ENCODE measurements around the gene KASH5.

Gene KASH5

GRCh38 chr19:49455773-49456172 is 67.7 kb downstream of the KASH5 start:
- peaks cover 23% of the 10 kb centered on the region for H3F3A ChIP-seq (ENCODE audit: insufficient read depth, low read length)
- no peaks in the 10 kb centered on the region for H3K36me3 ChIP-seq (replicated peaks; ENCODE audit: insufficient read depth, low read length)
- no peak overlapping the region for H2AFZ ChIP-seq (ENCODE audit: low read length)
- no peaks in the 10 kb centered on the region for H3K9me3 ChIP-seq (replicated peaks; ENCODE audit: insufficient read depth, low read length)
- no peaks in the 10 kb centered on the region for H4K20me1 ChIP-seq (ENCODE audit: insufficient read depth, low read length)
- no peak overlapping the region for H3K4me2 ChIP-seq (ENCODE audit: low read depth, low read length)
- no peak overlapping the region for H3K27ac ChIP-seq (ENCODE audit: low read length)
- peaks cover 33% of the 10 kb centered on the region for H3K79me2 ChIP-seq (ENCODE audit: low read length)
- H3K4me1 ChIP-seq (ENCODE audit: low read length): peaks cover 20% of the 10 kb centered on the region
- H3K4me3 ChIP-seq (ENCODE audit: low read length): no peak overlapping the region
- TF ChIP-seq, protein P1, sequence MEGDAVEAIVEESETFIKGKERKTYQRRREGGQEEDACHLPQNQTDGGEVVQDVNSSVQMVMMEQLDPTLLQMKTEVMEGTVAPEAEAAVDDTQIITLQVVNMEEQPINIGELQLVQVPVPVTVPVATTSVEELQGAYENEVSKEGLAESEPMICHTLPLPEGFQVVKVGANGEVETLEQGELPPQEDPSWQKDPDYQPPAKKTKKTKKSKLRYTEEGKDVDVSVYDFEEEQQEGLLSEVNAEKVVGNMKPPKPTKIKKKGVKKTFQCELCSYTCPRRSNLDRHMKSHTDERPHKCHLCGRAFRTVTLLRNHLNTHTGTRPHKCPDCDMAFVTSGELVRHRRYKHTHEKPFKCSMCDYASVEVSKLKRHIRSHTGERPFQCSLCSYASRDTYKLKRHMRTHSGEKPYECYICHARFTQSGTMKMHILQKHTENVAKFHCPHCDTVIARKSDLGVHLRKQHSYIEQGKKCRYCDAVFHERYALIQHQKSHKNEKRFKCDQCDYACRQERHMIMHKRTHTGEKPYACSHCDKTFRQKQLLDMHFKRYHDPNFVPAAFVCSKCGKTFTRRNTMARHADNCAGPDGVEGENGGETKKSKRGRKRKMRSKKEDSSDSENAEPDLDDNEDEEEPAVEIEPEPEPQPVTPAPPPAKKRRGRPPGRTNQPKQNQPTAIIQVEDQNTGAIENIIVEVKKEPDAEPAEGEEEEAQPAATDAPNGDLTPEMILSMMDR (IDR thresholded peaks at IDR 0.05; ENCODE audit: low read length): no peak
- TF ChIP-seq EZH2phosphoT487 (IDR thresholded peaks at IDR 0.05; ENCODE audit: low read length): no peak
- TF ChIP-seq EZH2 (optimal IDR thresholded peaks at IDR 0.05; ENCODE audit: low read depth, low read length): no peak
- no peak for DNase-seq
- no peak overlapping the region for H3K9ac ChIP-seq (ENCODE audit: low read length)
- no peaks in the 10 kb centered on the region for H3K27me3 ChIP-seq (replicated peaks; ENCODE audit: insufficient read depth, low read length)
- H3K9me2 ChIP-seq (replicated peaks; ENCODE audit: insufficient read depth, low read length): no peaks in the 10 kb centered on the region

DNA sequence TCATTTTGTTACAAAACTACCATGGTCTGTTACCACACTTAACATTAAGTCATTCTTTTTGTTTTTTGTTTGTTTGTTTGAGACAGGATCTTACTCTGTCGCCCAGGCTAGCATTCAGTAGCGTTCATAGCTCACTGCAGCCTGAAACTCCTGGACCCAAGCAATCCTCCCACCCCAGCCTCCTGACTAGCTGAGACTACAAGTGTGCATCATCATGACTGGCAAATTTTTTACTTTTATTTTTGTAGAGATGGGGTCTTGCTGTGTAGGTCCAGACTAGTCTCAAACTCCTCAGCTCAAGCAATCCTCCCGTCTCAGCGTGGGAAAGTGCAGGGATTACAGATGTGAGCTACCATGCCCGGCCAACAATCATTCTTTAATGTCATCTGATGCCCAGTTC is 68.3 kb downstream of the KASH5 start:
- Histone ChIP-seq H3K79me2 (ENCODE audit: low read length) (peaks cover 28% of the 10 kb centered on the region), H3K27me3 (replicated peaks; ENCODE audit: insufficient read depth, low read length) (no peaks in the 10 kb centered on the region), H3F3A (ENCODE audit: insufficient read depth, low read length) (peaks cover 23% of the 10 kb centered on the region), H3K4me3 (ENCODE audit: low read length) (no peak overlapping the region), H3K27ac (ENCODE audit: low read length) (no peak overlapping the region), H3K9me2 (replicated peaks; ENCODE audit: insufficient read depth, low read length) (no peaks in the 10 kb centered on the region), H3K4me2 (ENCODE audit: low read depth, low read length) (no peak overlapping the region), H3K36me3 (replicated peaks; ENCODE audit: insufficient read depth, low read length) (no peaks in the 10 kb centered on the region), H3K9me3 (replicated peaks; ENCODE audit: insufficient read depth, low read length) (no peaks in the 10 kb centered on the region), H2AFZ (ENCODE audit: low read length) (no peak overlapping the region), H3K9ac (ENCODE audit: low read length) (no peak overlapping the region), H3K4me1 (ENCODE audit: low read length) (peaks cover 20% of the 10 kb centered on the region), H4K20me1 (ENCODE audit: insufficient read depth, low read length) (no peaks in the 10 kb centered on the region)
- DNase-seq: no peak
- TF ChIP-seq, protein P1 (IDR thresholded peaks at IDR 0.05; ENCODE audit: low read length): no peak
- TF ChIP-seq EZH2phosphoT487 (IDR thresholded peaks at IDR 0.05; ENCODE audit: low read length): no peak
- TF ChIP-seq EZH2 (optimal IDR thresholded peaks at IDR 0.05; ENCODE audit: low read depth, low read length): no peak

- peak overlapping the region; percentile 37 for H3K4me3 ChIP-seq (ENCODE audit: low read length)
- peak overlapping the region; percentile 52 for H2AFZ ChIP-seq (ENCODE audit: low read length)
- DNase-seq: peak; percentile 48
- H3K9ac ChIP-seq (ENCODE audit: low read length): peak overlapping the region; percentile 59
- no peaks in the 10 kb centered on the region for H3K9me2 ChIP-seq (replicated peaks; ENCODE audit: insufficient read depth, low read length)
- H3K4me2 ChIP-seq (ENCODE audit: low read depth, low read length): peak overlapping the region; percentile 62
- TF ChIP-seq EZH2phosphoT487 (IDR thresholded peaks at IDR 0.05; ENCODE audit: low read length) (no peak), EZH2 (optimal IDR thresholded peaks at IDR 0.05; ENCODE audit: low read depth, low read length) (no peak)
- TF ChIP-seq, protein P1 (IDR thresholded peaks at IDR 0.05; ENCODE audit: low read length): no peak
- H4K20me1 ChIP-seq (ENCODE audit: insufficient read depth, low read length): no peaks in the 10 kb centered on the region
- no peaks in the 10 kb centered on the region for H3K27me3 ChIP-seq (replicated peaks; ENCODE audit: insufficient read depth, low read length)
- peaks cover 24% of the 10 kb centered on the region for H3K79me2 ChIP-seq (ENCODE audit: low read length)
- H3K4me1 ChIP-seq (ENCODE audit: low read length): peaks cover 20% of the 10 kb centered on the region
- H3F3A ChIP-seq (ENCODE audit: insufficient read depth, low read length): peaks cover 10% of the 10 kb centered on the region
- no peaks in the 10 kb centered on the region for H3K9me3 ChIP-seq (replicated peaks; ENCODE audit: insufficient read depth, low read length)
- H3K27ac ChIP-seq (ENCODE audit: low read length): peak overlapping the region; percentile 95
- H3K36me3 ChIP-seq (replicated peaks; ENCODE audit: insufficient read depth, low read length): no peaks in the 10 kb centered on the region
These were observed 70.5 kb downstream of the KASH5 start for GRCh38 chr19:49458567-49458903.

Data from MM.1S (cell line).